ENCODE results near the gene HOXB2. TPM values are rescaled to one million over a fixed set of nuclear protein-coding genes. Genes with fewer than 3 reads are reported as not detected.

The HOXB2 gene
- total RNA-seq, 2 experiments from 2014 or later, result not detected

DNA sequence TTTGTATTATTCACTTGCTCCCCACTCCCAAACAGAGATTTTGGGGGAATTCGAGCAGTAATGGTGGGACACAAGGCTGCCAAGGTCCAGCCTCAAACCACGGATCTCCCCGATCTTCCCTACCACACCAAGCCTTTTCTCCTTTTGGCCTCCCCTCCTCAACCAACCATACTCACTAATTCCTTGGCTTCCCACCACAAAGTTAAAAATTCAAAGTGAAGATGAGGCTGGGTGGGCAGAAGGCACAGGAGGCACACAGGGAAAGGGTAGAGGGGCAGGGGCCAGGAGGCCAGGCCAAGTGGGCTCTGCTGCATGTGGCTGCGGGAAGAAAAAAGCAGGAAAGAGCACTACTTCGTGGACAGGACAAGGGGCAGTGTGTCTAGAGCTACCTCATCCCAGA lies 18.0 kb upstream of the HOXB2 start:
- Histone ChIP-seq H2AFZ (ENCODE audit: low read length) (no peak overlapping the region), H3K27ac (ENCODE audit: low read depth, low read length, poor library complexity, severe bottlenecking) (no peak overlapping the region), H3K4me2 (ENCODE audit: low read length) (no peak overlapping the region), H3K9me3 (ENCODE audit: low read length) (no peaks in the 10 kb centered on the region), H4K20me1 (ENCODE audit: insufficient read depth, low read length) (no peaks in the 10 kb centered on the region), H3K9me2 (ENCODE audit: insufficient read depth, low read length) (no peaks in the 10 kb centered on the region), H3K4me3 (ENCODE audit: low read depth, low read length, poor library complexity, severe bottlenecking) (no peak overlapping the region), H3K79me2 (ENCODE audit: insufficient read depth, low read depth, low read length) (no peaks in the 10 kb centered on the region), H3K36me3 (ENCODE audit: insufficient read depth, low read length) (no peaks in the 10 kb centered on the region), H3K4me1 (ENCODE audit: insufficient read depth, low read length, poor library complexity, severe bottlenecking) (no peaks in the 10 kb centered on the region)
- DNase-seq (ENCODE audit: low spot score), result no peak
- ChIA-PET POLR2A (no interaction called here), CTCF (ENCODE audit: unreplicated experiment) (no interaction called here)
- TF ChIP-seq CTCF (conservative IDR thresholded peaks at IDR 0.05; ENCODE audit: low read length) (no peak), EZH2phosphoT487 (IDR thresholded peaks at IDR 0.05; ENCODE audit: borderline replicate concordance, low read depth, low read length) (no peak)
- intact Hi-C loops (cut with micrococcal nuclease; ENCODE audit: unreplicated experiment), result no loop called here
- no TSS peak for BruUV-seq (replicated peaks)

DNA sequence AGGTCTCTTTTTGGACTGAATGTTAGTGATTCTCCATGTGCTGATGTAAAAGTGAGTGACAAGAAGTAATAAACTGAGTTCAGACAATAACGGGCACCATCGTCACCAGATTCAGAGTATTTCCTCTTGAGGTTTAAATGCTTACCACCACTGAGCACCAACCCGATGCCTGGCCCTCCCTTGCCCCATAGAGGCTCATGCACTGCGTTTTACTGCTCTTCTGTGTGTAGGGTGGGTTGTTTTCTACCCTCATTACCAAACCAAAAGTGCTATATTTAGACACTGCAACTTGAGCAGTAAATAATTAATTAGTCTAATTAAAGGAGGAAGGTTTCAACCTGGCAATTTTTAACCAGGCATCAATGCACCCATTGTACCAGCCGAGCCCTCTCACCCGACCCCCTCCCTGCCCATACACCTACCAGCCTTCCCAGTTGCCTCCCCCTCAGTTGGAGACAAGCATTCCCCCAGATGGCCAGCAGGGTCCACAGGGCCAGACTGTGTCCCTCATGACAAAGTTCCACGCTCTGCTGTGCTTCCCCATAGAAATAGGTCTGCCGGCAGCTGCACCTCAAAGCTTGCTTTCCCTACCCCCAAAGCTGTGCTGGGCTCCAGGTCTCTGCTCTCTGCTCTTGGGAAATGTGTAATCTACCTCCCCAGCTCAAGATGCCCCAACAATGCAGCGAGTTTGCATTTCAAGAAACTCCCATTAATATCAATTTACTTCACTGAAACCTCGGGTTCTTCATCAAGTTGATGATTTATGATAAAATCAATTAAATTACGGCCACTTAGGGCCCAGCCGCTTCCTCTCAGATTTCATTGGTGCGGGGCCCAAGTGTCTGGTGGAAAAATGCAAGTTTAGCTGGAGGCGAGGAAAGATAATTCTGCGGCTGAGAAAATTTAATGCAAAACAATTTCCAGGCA lies 17.2 kb upstream of the HOXB2 start:
- no peaks in the 10 kb centered on the region for H3K9me3 ChIP-seq (ENCODE audit: low read length)
- POLR2A ChIA-PET, result no interaction called here
- H3K4me2 ChIP-seq (ENCODE audit: low read length), result no peak overlapping the region
- H3K27ac ChIP-seq (ENCODE audit: low read depth, low read length, poor library complexity, severe bottlenecking), result no peak overlapping the region
- TF ChIP-seq CTCF (conservative IDR thresholded peaks at IDR 0.05; ENCODE audit: low read length), result no peak
- H3K4me1 ChIP-seq (ENCODE audit: insufficient read depth, low read length, poor library complexity, severe bottlenecking), result no peaks in the 10 kb centered on the region
- DNase-seq (ENCODE audit: low spot score), result no peak
- no peaks in the 10 kb centered on the region for H3K9me2 ChIP-seq (ENCODE audit: insufficient read depth, low read length)
- H4K20me1 ChIP-seq (ENCODE audit: insufficient read depth, low read length), result no peaks in the 10 kb centered on the region
- H3K4me3 ChIP-seq (ENCODE audit: low read depth, low read length, poor library complexity, severe bottlenecking), result no peak overlapping the region
- H2AFZ ChIP-seq (ENCODE audit: low read length), result no peak overlapping the region
- H3K36me3 ChIP-seq (ENCODE audit: insufficient read depth, low read length), result no peaks in the 10 kb centered on the region
- intact Hi-C loops (cut with micrococcal nuclease; ENCODE audit: unreplicated experiment), result no loop called here
- BruUV-seq (replicated peaks), result no TSS peak
- CTCF ChIA-PET (ENCODE audit: unreplicated experiment), result no interaction called here
- no peaks in the 10 kb centered on the region for H3K79me2 ChIP-seq (ENCODE audit: insufficient read depth, low read depth, low read length)
